Stimulated activated CD8-positive, alpha-beta memory T cell treated with anti-CD3 and anti-CD28 coated beads, Interleukin-4, amount 100 ng/mL, for 48 hours (primary cell): ENCODE measurements around the gene BYSL.
A peak's percentile ranks its signal among the peaks of the same experiment; 100 is the strongest.

Experiments used
- DNase-seq: peaks from one replicate; pipeline ENCODE4 v3.0.0-alpha.2; 2020

BYSL gene

DNA sequence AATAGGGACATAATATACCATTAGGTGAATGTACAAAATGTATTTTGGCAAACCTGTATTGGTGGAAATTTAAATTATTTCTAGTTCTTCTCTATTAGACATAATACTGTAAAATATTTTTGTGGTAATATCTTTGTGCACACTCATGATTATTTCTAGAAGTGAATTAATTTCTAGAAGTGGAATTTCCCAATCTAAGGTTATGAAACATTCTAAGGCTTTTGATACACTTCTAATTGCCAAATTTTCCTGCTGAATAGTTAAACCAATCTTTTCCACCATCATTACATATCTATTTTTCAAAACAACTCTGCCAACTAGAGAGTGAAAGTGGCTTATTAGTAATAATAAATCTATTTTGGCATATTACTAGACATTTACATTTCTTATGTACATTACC is 22.2 kb downstream of the BYSL start:
- no peak for DNase-seq

DNA sequence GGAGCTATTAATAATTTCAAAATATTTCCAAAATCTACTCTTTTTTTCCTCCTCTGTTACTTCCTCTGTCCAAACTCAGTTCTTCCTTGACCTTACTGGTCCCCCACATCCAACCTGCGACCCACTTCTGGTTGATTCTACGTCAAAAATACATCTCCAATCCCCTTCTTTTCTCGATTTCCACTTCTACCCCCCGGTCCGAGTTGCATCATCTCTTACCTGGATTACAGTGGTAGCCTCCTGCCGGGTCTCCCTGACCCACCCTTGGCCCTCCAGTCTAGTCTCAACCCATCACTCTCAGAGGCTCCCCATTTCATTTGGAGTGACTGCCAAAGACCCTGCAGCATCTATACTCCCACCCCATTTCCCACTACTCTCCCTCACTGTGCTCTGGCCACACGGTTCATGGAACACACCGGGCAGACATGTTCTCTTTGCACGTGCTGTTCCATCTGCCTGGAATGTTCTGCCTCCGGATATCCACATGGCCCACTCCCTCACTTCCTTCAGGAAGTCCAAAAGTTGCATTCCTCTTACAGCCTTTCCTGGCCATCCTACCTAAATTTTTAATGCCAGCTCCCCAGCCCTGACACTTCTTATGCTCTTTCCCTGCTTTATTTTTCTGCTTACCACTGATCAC is 26.4 kb downstream of the BYSL start:
- no peak for DNase-seq

- DNase-seq, result no peak
Measured at GRCh38 chr6:41954668-41955067, 33.4 kb downstream of the BYSL start.

- no peak for DNase-seq
Measured at GRCh38 chr6:41955412-41955811, 34.1 kb downstream of the BYSL start.

DNA sequence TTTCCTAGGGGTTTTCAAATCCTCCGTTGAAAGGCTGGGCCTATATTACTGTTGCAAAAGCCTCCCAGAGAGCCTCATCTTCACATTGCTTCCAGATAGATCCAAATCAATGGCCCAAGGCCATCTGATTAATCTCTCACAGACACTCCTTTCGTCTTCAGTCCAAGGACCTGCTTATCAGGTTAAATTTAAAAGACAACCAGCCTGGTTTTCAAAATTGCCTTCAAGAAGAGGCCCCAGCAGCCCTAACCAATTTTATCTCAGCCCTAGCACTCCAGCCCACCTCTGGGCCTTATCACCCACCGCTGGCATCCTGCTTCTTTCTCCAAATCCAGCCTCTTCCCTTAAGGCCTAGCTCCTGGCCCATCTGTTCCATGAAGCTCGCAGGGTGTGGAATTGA is 35.8 kb downstream of the BYSL start:
- no peak for DNase-seq

- no peak for DNase-seq
Measured at GRCh38 chr6:41958022-41958856, 36.9 kb downstream of the BYSL start.

DNA sequence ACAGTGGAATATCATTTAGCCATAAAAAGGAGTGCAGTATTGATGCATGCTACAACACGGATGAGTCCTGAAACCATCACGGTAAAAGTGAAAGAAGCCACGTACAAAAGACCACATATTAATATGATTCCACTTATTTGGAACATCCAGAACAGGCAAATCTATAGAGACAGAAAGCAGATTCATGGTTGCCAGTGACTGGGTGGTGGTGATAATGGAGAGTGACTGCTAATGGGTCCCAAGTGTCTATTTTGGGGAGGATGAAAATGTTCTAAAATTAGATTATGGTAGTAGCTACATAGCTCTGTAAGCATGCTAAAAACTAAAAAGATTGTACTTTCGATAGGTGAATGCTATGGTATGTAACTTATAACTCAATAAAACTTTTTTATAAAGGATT is 38.7 kb downstream of the BYSL start:
- DNase-seq, result no peak

- DNase-seq, result peak; percentile 37
Measured at GRCh38 chr6:41963371-41963770, 42.1 kb downstream of the BYSL start.

- peak; percentile 41 for DNase-seq
Measured at GRCh38 chr6:41964201-41964887, 43.0 kb downstream of the BYSL start.

DNA sequence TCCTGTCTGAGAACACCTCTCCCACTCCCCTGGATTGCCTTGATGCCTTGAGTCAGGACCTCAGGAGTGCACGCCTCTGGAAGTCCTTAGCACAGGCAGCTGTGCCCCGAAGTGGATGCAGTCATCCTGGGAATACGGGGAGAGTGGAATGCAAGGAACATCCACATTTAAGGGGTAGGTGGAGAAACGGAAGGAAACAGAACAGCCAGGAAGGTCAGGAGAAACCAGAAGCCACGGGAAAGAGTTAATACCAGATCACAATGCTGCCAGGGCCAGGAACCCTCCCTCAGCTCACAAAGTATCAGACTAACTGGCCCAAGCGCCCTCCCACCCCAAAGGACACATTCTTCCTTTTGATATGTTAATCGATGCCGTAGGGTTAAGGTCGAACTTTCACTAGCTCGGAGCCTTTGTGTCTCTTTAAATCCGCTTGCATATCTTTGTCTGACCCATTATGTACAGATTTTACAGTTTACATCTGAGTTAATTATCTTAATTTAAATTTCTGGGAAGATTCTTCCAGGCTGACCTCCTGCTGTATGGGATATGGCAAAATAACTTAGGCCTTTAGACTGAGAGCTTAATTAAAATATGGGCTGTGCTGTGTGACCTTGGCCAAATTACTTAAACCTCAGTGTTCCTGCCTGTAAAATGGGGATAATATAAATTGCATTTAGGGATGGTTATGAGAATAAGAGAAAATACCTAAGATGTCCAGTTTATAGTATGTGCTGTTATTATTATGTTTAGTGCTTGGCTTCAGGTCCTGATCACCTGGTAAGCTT is 44.3 kb downstream of the BYSL start:
- peak; percentile 9 for DNase-seq

DNA sequence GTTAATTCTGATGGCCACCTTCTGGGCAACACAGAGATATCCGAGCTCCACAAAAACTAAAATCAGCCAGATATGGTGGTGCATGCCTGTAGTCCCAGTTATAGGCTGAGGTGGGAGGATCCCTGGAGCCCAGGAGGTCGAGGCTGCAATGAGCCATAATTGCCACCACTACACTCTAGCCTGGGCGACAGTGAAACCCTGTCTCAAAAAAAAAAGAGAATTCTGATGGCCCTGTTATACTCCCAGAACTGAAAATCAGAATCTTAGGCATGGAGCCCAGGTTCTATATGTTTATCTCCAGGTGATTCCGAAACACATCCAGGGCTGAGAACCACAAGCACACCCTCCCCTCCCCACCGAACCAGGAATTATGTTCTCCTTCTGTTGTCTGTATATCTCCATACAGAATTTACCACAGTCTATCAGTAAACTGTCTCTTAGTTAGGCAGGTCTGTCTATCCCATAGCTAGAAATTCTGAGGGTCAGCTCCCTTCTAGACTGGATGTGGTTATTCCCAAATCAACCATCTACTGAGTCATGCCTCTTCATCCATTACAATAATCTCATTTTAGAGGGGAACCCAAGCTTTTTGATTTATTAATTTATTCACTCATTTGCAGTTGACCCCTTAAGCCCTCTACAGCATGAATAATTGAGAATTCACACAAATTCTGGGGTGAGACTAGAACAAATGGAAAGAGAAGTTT is 45.1 kb downstream of the BYSL start:
- peak; percentile 17 for DNase-seq

DNA sequence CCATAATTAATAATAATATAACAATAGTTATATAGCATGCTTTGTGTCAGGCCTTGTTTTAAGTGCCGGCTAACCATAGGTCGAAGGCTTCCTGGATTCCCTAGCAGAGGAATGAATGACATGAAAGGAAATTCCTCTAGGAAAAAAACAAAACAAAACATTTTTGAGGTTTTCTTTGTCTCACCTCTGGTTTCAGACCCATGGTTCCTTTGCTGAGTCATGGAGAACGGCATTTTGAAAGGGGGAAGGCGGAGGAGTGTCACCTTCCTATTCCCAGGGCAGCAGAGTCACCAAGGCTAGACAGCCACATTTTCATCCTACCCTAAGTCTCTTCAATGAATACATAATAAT is 45.6 kb downstream of the BYSL start:
- peak; percentile 26 for DNase-seq

DNA sequence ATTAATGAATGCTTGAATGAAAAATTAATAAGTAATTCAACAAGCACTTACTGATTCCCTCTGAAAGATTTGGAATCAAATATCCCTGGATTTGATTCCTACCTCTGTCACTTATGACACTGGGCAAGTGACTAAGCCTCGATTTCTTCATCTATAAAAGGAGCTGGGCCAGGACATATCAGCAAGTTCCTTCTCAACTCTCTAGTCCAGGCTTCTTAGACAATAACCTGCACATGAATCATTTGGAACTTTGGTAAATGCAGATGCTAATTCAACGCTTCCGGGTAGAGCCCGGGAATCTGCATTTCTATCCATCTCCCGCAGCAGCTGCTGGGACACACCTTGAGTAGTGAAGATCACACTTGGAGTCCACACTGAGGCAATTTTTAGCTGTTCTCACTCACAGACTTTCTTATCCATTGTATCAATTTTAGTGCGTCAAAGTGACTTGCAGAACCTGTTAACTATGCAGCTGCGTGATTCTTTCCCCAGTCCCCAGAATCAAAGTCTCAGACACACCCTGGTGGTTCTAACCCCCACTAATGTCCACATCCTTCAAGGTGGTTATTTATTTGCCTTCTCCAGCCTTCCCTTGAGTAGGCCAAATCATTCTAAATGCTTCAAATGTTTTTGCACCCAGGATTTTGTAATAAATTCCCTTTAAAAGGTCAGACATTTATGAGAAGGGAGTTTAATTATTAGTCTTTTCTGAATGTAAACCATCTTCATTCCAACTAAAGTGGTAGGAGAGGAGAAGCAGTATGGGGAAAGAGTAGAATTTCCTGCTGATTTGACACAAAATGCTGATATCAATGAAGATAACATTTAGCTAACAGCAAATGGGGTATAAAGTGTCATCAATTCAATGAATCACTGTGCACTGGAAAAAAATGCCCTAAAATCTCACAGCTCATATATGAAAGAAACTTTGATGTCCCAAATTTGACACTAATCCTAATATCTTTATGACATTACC is 46.3 kb downstream of the BYSL start:
- DNase-seq, result peak; percentile 22

GRCh38 chr6:41970436-41970846 is 49.1 kb downstream of the BYSL start:
- peak; percentile 74 for DNase-seq

DNA sequence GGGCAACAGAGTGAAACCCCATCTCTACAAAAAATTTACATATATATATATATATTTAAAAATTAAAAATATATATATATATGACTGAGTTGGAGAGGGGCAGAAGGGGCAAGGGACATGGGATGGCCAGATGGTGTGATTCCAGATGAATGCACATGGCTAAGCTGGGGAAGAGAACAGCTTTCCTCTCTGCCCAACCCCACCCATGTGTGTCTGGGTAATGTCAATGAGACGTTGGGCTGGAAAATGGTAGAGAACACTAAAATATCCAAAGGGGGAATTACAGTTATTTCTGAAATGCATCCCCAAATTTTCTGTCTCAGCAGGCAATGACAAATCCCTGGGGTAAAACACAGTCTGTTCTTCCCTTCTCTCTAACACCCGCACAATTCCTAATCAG is 51.5 kb downstream of the BYSL start:
- peak; percentile 18 for DNase-seq

DNA sequence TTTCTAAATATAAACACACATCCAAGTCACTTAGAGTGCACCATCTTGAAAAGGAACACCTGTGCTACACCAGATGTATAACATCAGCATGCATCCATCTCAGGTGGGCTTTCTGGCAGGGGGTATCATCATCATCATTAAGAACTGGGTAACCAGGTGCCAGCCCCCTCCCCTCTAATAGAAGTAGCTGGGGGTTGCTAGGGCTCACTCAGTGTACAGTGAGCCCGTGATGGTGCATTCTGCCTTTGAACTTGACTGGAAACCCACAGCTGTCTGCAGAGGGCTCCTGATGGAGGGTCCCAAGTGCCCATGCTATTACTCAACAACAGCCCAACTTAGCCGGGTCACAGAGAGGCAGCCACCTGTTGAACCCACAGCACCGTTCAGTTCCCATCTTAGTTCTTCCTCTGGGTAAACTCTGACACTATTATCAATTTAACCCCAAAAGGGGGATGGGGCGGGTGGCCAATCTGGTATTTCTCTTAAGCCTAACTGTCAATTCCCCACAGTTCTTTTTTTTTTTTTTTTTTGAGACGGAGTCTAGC is 53.1 kb downstream of the BYSL start:
- peak; percentile 25 for DNase-seq

DNA sequence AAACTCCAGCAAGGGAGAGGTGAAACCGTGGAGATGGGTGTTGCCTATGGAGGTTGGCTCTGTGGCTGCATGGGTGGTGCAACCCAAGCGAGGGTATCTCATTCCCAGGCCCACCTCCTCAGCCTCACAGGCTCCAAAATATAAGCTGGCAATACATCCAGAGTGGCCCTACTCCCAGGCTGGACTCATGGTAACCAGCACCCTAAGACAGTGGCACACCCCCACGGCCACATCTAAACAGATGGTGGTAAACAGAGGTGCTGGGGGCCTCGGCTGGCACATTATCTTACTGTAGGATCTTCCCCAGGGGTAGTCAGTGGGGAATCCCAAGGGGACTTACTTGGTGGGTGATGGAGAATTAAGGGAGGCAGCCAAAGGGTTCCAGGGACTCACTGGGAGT is 54.0 kb downstream of the BYSL start:
- peak; percentile 39 for DNase-seq

DNA sequence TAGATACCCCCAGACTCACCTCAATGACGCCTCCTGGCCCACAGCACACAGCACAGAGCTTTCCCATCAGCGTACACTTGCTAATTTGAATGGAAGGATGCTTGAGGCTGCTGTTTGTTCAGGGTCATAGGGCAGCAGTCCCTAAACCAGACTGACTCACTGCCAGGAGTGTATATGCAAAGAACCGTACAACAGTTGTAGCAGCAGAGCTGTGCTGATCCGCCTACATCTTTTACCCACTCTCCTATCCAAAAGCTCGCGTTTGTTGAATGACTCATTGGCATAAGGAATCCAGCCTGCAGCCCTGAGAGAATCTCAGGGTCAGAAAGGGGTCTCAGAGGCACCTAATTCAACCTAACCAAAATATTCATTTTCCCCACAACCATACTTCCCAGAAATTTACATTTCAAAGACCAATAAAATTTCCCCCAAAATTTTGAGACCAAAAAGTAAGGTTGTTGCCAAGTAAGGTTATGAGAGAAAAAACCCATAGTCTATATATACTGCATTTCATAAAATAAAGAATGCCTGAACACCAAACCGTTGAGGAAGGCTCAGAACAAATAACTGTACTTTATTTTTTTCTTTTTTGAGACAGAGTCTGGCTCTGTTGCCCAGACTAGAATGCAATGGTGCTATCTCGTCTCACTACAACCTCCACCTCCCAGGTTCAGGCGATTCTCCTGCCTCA is 55.6 kb downstream of the BYSL start:
- peak; percentile 52 for DNase-seq
